GM21825 (cell line): Measurements from ENCODE around the gene PLEKHA6.
"Not testable (repeated sequence)": the region's sequence is repeated elsewhere in the genome, so short reads cannot be mapped to it uniquely, and the experiment has no call there.

Experiments
- ATAC-seq: cut with Tn5 transposase; IDR thresholded peaks from one replicate; pipeline ENCODE4 v1.9.1; 2021; ENCODE audit warnings: mild to moderate bottlenecking, moderate library complexity; ENCODE audit not compliant: unreplicated experiment

PLEKHA6 gene

DNA sequence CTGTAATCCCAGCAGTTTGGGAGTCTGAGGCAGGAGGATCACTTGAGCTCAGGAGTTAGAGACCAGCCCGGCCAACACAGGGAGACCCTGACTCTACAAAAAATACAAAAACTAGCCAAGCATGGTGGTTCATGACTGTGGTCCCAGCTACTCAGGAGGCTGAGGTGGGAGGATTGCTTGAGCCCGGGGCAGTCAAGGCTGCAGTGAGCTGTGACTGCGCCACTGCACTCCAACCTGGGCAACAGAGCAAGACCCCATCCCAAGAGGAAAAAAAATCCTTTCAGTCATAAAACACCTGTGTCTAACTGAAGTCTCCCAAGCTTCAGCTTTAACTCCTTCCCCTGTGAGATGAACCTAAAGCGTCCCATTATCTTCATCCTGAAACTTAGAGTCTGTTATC lies 112.9 kb downstream of the PLEKHA6 start:
- no peak for ATAC-seq

- no peak for ATAC-seq
These were observed 116.8 kb downstream of the PLEKHA6 start for GRCh38 chr1:204242920-204243319.

DNA sequence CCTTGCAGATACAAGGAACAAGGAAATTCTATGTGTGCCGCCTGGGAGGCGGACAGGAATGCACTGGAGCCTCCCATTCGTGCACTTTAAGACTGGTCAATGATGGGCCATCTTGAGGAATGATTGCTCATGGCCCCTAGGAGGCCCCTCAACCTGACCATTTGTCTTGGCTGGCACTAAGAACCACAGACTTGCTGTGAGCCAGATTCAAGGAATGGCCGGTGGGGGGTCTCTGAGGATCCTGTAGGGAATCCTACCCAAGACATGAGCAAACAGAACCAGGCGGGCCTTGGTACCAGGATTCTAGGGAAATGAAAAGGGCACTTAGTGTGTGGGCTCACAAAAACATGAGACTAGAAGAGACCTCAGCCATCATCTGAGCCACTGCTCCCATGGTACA lies 117.8 kb downstream of the PLEKHA6 start:
- ATAC-seq, result no peak

DNA sequence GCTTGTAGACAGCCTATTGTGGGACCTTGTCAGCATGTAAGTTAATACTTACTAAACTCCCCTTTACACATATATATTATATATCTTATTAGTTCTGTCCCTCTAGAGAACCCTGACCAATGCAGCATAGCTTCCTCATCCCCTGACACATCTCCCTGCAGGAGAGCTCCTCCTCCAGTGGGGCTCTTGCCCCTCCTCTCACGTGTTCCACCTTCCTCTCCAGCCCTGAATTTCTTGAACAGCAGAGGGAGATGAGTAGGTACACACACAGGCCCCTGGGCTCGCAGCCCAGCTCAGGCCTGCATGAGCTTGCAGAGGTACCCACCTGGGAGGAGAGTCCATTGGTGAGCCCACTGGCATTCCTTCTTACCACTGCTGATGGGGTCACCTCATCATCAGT lies 118.7 kb downstream of the PLEKHA6 start:
- ATAC-seq, result no peak

- no peak for ATAC-seq
These were observed 119.5 kb downstream of the PLEKHA6 start for GRCh38 chr1:204240233-204240632.

GRCh38 chr1:204239401-204239800 lies 120.3 kb downstream of the PLEKHA6 start:
- not testable (repeated sequence) for ATAC-seq

GRCh38 chr1:204238520-204238919 lies 121.2 kb downstream of the PLEKHA6 start:
- ATAC-seq, result not testable (repeated sequence)

DNA sequence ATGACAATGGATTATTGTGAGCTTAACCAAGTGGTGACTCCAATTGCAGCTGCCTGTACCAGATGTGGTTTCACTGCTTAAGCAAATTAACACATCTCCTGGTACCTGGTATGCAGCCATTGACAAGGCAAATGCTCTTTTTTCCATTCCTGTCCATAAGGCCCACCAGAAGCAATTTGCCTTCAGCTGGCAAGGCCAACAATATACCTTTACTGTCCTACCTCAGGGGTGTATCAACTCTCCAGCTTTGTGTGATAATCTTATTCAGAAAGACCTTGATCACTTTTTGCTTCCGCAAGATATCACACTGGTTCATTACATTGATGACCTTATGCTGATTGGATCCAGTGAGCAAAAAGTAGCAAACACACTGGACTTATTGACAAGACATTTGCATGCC lies 122.2 kb downstream of the PLEKHA6 start:
- not testable (repeated sequence) for ATAC-seq

DNA sequence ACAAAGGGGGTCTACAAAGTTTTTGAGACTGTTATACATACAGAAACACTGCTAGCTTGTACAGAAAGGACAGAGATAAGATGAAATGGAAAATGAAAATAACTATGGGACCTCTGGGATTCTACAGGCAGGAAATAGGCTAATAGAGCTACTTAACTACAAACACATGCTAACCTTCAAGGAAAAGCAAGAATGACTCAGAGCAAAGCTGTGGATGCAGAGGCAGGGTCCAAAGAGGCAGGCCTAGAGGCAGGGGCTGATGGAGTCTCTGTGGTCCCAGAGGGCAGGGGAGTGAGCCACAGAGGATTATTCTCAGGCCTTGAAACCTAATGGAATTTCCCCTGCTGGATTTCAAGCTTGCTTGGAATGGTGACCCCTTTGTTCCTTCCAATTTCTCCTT lies 127.2 kb downstream of the PLEKHA6 start:
- no peak for ATAC-seq

DNA sequence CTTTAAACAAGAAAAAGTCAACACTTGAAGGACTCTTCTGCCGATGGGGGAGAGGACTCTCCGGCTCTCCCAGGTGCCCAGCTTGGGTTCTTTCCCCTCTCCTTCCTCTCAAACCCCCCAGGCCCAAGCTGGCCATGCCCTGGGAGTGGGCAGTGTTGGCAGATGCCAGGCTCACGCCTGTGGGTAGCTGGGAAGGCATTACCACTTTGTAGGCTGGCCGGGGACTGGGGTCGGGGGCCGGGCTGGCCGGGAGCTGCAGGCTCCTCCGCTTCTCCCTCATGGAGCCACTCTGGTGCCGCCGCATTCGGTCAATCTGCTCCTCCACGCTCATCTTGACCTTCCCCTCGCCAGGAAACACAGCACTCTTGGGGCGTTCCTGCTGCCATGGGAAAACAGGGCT lies 129.5 kb downstream of the PLEKHA6 start:
- no peak for ATAC-seq

DNA sequence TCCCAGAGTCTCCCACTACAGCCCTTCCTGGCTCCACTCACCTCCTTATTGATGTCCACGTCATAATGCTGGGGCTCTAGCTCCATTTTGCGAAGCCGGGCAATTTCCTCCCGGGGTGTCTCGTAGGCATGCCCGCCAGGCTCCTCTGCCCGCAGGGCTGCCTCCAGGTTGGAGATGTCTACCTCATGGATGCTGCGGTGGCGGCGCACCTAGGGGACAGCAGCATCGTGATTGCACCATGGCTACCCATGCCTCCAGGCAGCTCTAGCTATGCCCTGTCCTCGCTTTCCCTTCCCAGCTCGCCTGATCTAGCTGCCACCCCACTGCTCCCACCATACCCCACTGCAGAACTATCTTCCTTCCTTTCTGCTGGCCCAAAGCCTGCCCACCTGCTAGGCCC lies 130.8 kb downstream of the PLEKHA6 start:
- ATAC-seq, result no peak

GRCh38 chr1:204227996-204228785 lies 131.5 kb downstream of the PLEKHA6 start:
- no peak for ATAC-seq

DNA sequence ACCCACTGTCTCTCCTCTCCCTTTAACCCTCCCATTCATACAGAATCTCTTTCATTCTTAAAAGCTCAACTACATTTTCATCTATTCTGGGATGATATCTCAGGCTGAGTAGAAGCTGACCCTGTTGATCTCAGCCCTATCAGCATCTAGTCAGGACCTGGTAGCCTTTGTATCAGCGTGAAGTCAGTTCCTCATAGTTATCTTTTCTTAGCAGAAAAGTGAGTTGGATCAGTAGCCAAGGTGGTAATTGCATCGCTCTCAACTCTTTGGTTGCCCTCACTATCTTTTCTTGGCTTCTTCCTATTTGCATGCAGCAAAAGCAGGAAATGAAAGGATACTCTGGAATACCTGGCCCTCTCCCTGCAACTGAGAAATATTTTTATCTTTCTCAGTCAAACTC lies 132.4 kb downstream of the PLEKHA6 start:
- ATAC-seq, result no peak

- no peak for ATAC-seq
These were observed 133.6 kb downstream of the PLEKHA6 start for GRCh38 chr1:204225841-204226735.

- ATAC-seq, result no peak
These were observed 135.1 kb downstream of the PLEKHA6 start for GRCh38 chr1:204224655-204225054.

DNA sequence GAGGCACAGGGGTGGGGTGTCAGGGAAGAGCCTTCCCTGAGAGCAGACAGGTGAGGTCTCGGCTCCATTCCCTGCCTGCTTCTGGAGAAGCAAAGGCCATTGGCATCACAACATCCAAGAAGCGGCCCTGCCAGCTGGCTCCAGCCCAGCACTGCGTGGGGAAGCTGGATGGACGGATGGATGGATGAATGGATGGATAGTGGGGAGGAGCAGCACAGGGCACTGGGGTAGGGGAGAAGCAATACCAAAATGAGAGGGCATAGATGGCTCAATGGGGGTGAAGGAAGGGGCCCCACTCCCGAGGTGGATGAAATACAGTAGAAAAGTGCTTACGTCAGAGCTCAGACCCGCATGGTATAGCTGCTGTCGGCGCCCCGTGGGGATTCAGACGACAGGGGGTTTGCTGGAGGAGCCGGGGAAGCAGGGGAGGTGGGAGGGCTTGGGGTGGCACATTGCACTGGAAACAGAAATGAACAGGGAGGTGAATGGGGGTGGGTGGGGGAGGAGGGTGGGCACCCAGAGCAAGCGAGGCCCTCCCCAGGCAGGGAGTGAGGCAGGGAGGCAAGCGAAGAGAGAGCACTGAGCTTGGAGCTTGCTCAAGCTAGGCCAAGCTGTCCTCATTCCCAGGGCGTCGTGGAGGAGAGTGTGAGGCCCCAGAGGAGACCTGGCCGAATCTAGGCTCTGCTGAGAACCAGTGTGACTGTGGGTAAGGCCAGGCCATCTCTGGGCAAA lies 136.4 kb downstream of the PLEKHA6 start:
- ATAC-seq, result no peak

DNA sequence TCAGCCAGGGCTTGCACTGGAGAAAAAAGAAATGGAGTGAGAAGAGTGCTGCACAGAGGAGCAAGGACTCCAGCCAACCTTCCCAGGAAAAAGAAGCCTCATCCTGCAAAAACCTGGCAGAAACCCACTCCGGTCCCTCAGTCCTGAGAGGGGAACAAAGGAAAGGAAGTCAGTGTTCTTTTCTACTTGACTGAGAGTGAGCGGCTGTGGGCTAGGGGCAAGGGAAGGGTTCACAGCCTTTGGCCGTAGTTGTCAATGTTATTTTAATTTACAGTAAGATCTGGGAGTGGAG lies 137.0 kb downstream of the PLEKHA6 start:
- no peak for ATAC-seq

DNA sequence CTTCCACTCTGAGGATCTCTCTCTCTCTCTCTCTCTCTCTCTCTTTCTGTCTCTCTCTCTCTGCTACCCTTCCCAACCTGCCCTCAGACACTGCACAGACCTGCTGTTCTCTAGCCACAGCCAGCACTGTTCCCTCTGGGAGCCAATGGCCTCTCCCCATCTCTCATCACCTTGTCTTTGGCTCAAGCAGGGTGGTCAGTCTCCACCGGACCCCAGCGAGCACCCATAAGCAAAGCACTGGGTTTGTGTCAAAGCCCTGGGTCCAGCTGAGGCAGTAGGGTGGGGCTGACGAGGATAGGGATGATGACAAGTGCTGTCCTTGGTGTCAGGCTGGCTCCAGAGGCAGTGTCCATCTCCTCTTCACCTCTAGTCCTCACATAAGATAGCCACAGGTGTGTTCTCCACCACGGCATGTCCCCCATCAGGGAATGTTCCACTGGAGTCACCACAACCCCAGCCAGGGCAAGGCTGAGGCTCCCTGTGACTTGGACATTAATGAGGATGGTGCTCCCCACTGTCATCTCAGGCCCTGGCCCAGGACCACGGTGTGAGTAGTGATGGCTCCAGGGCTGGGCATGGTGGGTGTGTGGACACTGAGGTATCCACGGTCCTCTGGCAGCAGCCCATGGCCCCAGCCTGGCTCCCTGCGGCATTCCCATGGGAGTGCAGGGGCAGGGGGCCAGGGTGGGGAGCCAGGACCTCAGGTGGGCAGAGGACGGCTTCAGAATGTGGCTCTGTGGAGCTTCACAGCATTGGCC lies 137.5 kb downstream of the PLEKHA6 start:
- no peak for ATAC-seq

- no peak for ATAC-seq
These were observed 138.5 kb downstream of the PLEKHA6 start for GRCh38 chr1:204221271-204221670.

GRCh38 chr1:204219971-204220616 lies 139.6 kb downstream of the PLEKHA6 start:
- no peak for ATAC-seq
